Activated B cell treated with CpG ODN at 0.5 μM for 24 hours (primary cell): ENCODE results near the gene SPACDR. TPM values are rescaled to one million over a fixed set of nuclear protein-coding genes. Genes with fewer than 3 reads are reported as not detected.
"Not testable (repeated sequence)": the region's sequence is repeated elsewhere in the genome, so short reads cannot be mapped to it uniquely, and the experiment has no call there.

Source experiments
- ATAC-seq: fragments of 200-7000 bp; cut with Tn5 transposase; one replicate; pipeline ENCODE4 v1.10.0; 2021; ENCODE audit warnings: low read depth, mild to moderate bottlenecking, moderate library complexity
- CTCF ChIA-PET: fragments of 350-600 bp; sonication (Branson Sonifier 250); formaldehyde crosslinking; loops from one replicate; lab custom pipeline; 2021; ENCODE audit warnings: antibody characterized with exemption; lab: Charles Lee
- POLR2A ChIA-PET: fragments of 350-600 bp; sonication (Branson Sonifier 250); formaldehyde crosslinking; loops from one replicate; lab custom pipeline; 2021; ENCODE audit warnings: antibody characterized with exemption; lab: Charles Lee
- DNase-seq: peaks from one replicate; pipeline ENCODE4 v3.0.0; 2022
- H3K27ac Mint-ChIP-seq: one replicate; pipeline ENCODE4 v1.8.0; 2020; ENCODE audit warnings: mixed read lengths
- H3K27me3 Mint-ChIP-seq: one replicate; pipeline ENCODE4 v1.8.0; 2021; ENCODE audit warnings: mixed read lengths
- H3K36me3 Mint-ChIP-seq: one replicate; pipeline ENCODE4 v1.8.0; 2021; ENCODE audit warnings: low read depth, mixed read lengths
- H3K4me1 Mint-ChIP-seq: one replicate; pipeline ENCODE4 v1.8.0; 2021; ENCODE audit warnings: mixed read lengths
- H3K4me3 Mint-ChIP-seq: one replicate; pipeline ENCODE4 v1.8.0; 2020; ENCODE audit warnings: mild to moderate bottlenecking, mixed read lengths
- H3K9me3 Mint-ChIP-seq: one replicate; pipeline ENCODE4 v1.8.0; 2020; ENCODE audit warnings: mixed read lengths
- intact Hi-C: fragments of 100-400 bp; cut with micrococcal nuclease; formaldehyde crosslinking; loops from one replicate; pipeline ENCODE4 v1.15.1; 2024
- total RNA-seq: library from RNA; stranded (reverse); gene quantifications from 2 replicates; pipeline ENCODE4 v1.2.3, GENCODE V29; 2022
- TF ChIP-seq, protein P1 (sequence below): fragments of 200-600 bp; IDR thresholded peaks from one replicate; pipeline ENCODE4 v1.8.0; 2022; ENCODE audit warnings: antibody characterized with exemption, mild to moderate bottlenecking

SPACDR gene
- total RNA-seq, 1 donor from 2014 or later = 2.3 TPM

DNA sequence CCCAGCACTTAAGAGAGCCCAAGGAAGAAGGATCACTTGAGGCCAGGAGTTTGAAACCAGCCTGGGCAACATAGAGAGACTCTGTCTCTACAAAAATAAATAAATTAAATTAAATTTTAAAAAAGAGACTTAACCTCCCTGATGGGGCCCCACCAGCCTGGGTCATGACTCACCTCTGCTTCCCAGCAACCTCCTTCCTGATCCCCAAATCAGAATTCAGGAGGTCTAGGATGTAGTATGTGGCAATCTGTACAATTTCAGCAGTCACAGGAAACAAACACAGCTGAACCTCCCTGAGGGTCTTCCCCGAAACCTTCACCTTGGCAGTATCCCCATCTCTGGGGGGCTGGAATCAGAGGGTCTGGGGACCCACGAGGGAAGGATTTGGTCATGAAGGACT, 18.0 kb downstream of the SPACDR start:
- no peaks in the 10 kb centered on the region for H3K9me3 Mint-ChIP-seq
- ChIA-PET CTCF (interaction anchor here (1.1 kb wide), 1 partner anchor 115 kb away, joined by 3 read pairs; no protein-coding TSS in a partner anchor), POLR2A (interaction anchor here (1.8 to 2.3 kb wide), 3 partner anchors 9 to 17 kb away, joined by 6 to 12 read pairs (median 6); partner anchors contain the start of genes MEPCE, PPP1R35 and ZCWPW1)
- H3K27ac Mint-ChIP-seq = no peak overlapping the region
- intact Hi-C loops = no loop called here
- no peaks in the 10 kb centered on the region for H3K36me3 Mint-ChIP-seq
- no peaks in the 10 kb centered on the region for H3K27me3 Mint-ChIP-seq
- no peak overlapping the region for H3K4me3 Mint-ChIP-seq
- no peak for DNase-seq
- ATAC-seq = no peak
- TF ChIP-seq, protein P1, sequence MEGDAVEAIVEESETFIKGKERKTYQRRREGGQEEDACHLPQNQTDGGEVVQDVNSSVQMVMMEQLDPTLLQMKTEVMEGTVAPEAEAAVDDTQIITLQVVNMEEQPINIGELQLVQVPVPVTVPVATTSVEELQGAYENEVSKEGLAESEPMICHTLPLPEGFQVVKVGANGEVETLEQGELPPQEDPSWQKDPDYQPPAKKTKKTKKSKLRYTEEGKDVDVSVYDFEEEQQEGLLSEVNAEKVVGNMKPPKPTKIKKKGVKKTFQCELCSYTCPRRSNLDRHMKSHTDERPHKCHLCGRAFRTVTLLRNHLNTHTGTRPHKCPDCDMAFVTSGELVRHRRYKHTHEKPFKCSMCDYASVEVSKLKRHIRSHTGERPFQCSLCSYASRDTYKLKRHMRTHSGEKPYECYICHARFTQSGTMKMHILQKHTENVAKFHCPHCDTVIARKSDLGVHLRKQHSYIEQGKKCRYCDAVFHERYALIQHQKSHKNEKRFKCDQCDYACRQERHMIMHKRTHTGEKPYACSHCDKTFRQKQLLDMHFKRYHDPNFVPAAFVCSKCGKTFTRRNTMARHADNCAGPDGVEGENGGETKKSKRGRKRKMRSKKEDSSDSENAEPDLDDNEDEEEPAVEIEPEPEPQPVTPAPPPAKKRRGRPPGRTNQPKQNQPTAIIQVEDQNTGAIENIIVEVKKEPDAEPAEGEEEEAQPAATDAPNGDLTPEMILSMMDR = no peak
- H3K4me1 Mint-ChIP-seq = peaks cover 27% of the 10 kb centered on the region

DNA sequence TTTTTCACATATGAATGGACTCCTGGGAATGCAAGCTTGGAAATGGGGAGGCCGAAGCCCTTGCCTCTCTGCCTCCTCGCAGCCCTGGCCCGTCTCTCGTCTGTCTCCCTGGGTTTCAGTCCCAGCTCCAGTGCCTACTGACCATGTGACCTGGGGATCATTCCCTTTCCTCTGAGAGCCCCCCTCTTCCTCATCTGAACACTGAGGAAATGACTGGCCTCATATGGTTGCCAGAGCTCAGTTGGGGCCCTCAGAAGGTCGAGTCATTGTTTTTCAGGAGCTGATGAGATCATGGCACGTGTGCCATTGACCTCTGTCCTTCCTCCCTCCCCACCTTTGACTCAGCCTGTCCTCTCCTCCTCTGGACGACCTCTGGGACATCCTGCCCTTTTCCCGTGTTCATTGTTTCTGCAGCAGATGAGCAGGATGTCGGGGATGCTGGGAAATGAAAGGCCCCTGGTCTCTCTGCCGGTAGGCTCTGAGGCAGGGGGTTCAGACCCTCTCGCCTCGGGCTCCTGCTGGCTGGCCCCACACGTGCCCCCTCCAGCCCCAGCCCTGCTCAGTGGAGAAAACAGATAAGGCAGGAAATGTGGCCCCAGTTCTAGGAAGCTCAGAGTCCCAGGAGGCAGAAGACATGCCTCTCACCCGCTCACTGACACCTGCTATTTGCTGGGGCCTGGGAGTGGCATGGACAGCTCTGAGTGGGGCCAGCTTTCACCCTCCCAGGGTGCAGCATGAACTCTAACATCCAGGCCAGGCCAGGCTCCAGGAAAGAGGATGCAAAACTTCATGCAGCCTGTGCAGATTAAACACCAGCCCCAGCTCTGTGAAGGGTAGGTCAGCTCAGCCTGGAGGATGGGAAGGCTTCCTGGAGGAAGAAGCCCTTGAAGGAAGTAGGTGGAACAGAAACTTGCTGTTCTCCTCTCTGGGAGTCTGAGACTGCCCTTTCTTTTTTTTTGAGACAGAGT, 19.5 kb downstream of the SPACDR start:
- ChIA-PET CTCF (interaction anchor here (2.0 kb wide), 1 partner anchor 11 kb away, joined by 5 read pairs; no protein-coding TSS in a partner anchor), POLR2A (interaction anchor here (0.6 to 2.3 kb wide), 13 partner anchors 8 to 351 kb away, joined by 3 to 15 read pairs (median 6); partner anchors contain the start of genes FBXO24, LRCH4, MEPCE and PPP1R35)
- peak; percentile 60 for ATAC-seq
- DNase-seq = no peak
- H3K9me3 Mint-ChIP-seq = no peaks in the 10 kb centered on the region
- H3K4me1 Mint-ChIP-seq = peaks cover 18% of the 10 kb centered on the region
- no peaks in the 10 kb centered on the region for H3K27me3 Mint-ChIP-seq
- intact Hi-C loops = no loop called here
- H3K4me3 Mint-ChIP-seq = no peak overlapping the region
- H3K27ac Mint-ChIP-seq = peak overlapping the region; percentile 53
- no peaks in the 10 kb centered on the region for H3K36me3 Mint-ChIP-seq
- TF ChIP-seq, protein P1 = no peak

DNA sequence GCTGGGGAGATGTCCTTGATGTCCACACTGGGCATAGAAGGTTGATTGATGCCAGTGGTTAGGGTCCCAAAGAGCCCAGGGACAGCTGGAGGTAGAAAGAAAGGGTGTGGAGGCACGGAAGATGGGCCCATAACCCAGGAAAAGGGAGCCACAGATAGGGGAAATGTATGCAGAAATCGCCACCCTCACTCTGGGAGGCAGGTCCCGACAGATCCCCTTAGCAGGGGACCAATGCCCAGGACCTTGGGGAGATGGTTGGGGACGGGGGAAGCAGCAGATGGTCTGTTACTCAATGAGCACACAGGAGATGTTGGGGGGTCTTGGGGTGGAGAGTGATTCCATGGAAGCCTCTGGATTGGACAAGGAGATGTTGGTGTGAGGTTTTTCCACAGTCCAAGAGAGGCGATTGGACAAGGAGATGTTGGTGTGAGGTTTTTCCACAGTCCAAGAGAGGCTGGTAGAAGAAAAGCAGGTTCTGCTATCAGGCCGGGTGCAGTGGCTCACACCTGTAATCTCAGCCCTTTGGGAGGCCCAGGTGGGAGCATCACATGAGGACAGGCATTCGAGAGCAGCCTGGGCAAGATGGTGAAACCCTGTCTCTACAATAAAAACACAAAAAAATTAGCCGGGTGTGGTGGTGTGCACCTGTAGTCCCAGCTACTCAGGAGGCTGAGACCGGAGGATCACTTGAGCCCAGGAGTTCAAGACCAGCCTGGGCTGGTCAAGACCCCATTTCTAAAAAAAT, 20.8 kb downstream of the SPACDR start:
- ATAC-seq (no peak), DNase-seq (no peak)
- TF ChIP-seq, protein P1 = no peak
- Mint-ChIP-seq H3K4me3 (no peak overlapping the region), H3K9me3 (no peaks in the 10 kb centered on the region), H3K4me1 (peaks cover 18% of the 10 kb centered on the region), H3K27me3 (no peaks in the 10 kb centered on the region), H3K36me3 (no peaks in the 10 kb centered on the region), H3K27ac (peak overlapping the region; percentile 19)
- intact Hi-C loops = no loop called here
- CTCF ChIA-PET = no interaction called here
- POLR2A ChIA-PET = interaction anchor here (1.6 kb wide), 1 partner anchor 143 kb away, joined by 5 read pairs; the partner anchor contains the start of genes FBXO24 and LRCH4

- no peak overlapping the region for H3K4me3 Mint-ChIP-seq
- H3K9me3 Mint-ChIP-seq = no peaks in the 10 kb centered on the region
- intact Hi-C loops = no loop called here
- DNase-seq (no peak), ATAC-seq (no peak)
- TF ChIP-seq, protein P1 = no peak
- POLR2A ChIA-PET = interaction anchor here (0.8 to 1.3 kb wide), 2 partner anchors 12 to 13 kb away, joined by 3 read pairs; partner anchors contain the start of gene MEPCE
- H3K27me3 Mint-ChIP-seq = no peaks in the 10 kb centered on the region
- H3K36me3 Mint-ChIP-seq = no peaks in the 10 kb centered on the region
- CTCF ChIA-PET = interaction anchor here (0.7 kb wide), 1 partner anchor 80 kb away, joined by 3 read pairs; no protein-coding TSS in a partner anchor
- no peak overlapping the region for H3K27ac Mint-ChIP-seq
- H3K4me1 Mint-ChIP-seq = peaks cover 20% of the 10 kb centered on the region
These were observed 22.2 kb downstream of the SPACDR start for GRCh38 chr7:100441641-100442535.

DNA sequence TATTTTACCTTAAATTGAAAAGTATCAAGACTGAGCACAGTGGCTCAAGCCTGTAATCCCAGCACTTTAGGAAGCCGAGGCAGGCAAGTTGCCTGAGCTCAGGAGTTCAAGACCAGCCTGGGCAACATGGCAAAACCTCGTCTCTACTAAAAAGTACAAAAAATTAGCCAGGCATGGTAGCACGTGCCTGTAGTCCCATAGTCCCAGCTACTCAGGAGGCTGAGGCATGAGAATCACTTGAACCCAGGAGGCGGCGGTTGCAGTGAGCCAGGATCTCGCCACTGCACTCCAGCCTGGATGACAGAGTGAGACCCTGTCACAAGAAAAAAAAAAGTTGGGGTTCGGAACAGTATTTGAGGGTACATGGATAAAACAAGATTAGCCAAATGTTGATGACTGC, 24.8 kb downstream of the SPACDR start:
- H3K9me3 Mint-ChIP-seq, H3K27ac Mint-ChIP-seq, H3K4me3 Mint-ChIP-seq, CTCF ChIA-PET, DNase-seq, H3K27me3 Mint-ChIP-seq, ATAC-seq: not testable (repeated sequence)
- H3K4me1 Mint-ChIP-seq = peaks cover 19% of the 10 kb centered on the region
- intact Hi-C loops = loop anchor here (10.0 kb wide), 1 partner anchor 816 kb away; no protein-coding TSS in a partner anchor
- POLR2A ChIA-PET = interaction anchor here (3.8 kb wide), 1 partner anchor 10 kb away, joined by 48 read pairs; the partner anchor contains the start of genes MEPCE and ZCWPW1
- H3K36me3 Mint-ChIP-seq = peaks cover 14% of the 10 kb centered on the region

- H3K27me3 Mint-ChIP-seq, H3K27ac Mint-ChIP-seq, ATAC-seq, CTCF ChIA-PET, H3K4me3 Mint-ChIP-seq, DNase-seq, H3K9me3 Mint-ChIP-seq: not testable (repeated sequence)
- POLR2A ChIA-PET = interaction anchor here (0.6 to 3.8 kb wide), 6 partner anchors 10 to 436 kb away, joined by 3 to 48 read pairs (median 6); partner anchors contain the start of genes MEPCE, MOSPD3, SRRT and ZCWPW1
- peaks cover 24% of the 10 kb centered on the region for H3K4me1 Mint-ChIP-seq
- intact Hi-C loops = loop anchor here (10.0 kb wide), 1 partner anchor 816 kb away; no protein-coding TSS in a partner anchor
- H3K36me3 Mint-ChIP-seq = peaks cover 19% of the 10 kb centered on the region
These were observed 25.3 kb downstream of the SPACDR start for GRCh38 chr7:100438731-100439130.
